ENCODE data around the gene MYCN. TPM values are rescaled to one million over a fixed set of nuclear protein-coding genes. Genes with fewer than 3 reads are reported as not detected.

The MYCN gene
- total RNA-seq, 2 donors from 2014 or later = 0.14 to 3.5 TPM

- DNase-seq (ENCODE audit: low spot score) = no peak
- H3K36me3 ChIP-seq = no peaks in the 10 kb centered on the region
- H3K27ac ChIP-seq = no peak overlapping the region
- intact Hi-C loops (cut with DNase I) = no loop called here
- H3K4me3 ChIP-seq = no peak overlapping the region
- no peaks in the 10 kb centered on the region for H3K4me1 ChIP-seq (replicated peaks)
- no peaks in the 10 kb centered on the region for H3K27me3 ChIP-seq (replicated peaks; ENCODE audit: insufficient read depth)
- no peaks in the 10 kb centered on the region for H3K9me3 ChIP-seq
- TF ChIP-seq CTCF (IDR thresholded peaks at IDR 0.05) = no peak
- TF ChIP-seq POLR2A (IDR thresholded peaks at IDR 0.05) = no peak
- TF ChIP-seq POLR2AphosphoS5 (IDR thresholded peaks at IDR 0.05) = no peak
Observed at GRCh38 chr2:15905267-15905645, 35.1 kb upstream of the MYCN start.

GRCh38 chr2:15905986-15906491, 34.3 kb upstream of the MYCN start:
- H3K4me1 ChIP-seq (replicated peaks) = no peaks in the 10 kb centered on the region
- DNase-seq (ENCODE audit: low spot score) = no peak
- H3K27ac ChIP-seq = no peak overlapping the region
- WGBS = 72% methylated on average over 6 of the region's 6 CpGs
- no peaks in the 10 kb centered on the region for H3K9me3 ChIP-seq
- intact Hi-C loops (cut with DNase I) = no loop called here
- H3K4me3 ChIP-seq = no peak overlapping the region
- no peaks in the 10 kb centered on the region for H3K27me3 ChIP-seq (replicated peaks; ENCODE audit: insufficient read depth)
- no peaks in the 10 kb centered on the region for H3K36me3 ChIP-seq
- no peak for TF ChIP-seq CTCF (IDR thresholded peaks at IDR 0.05)
- TF ChIP-seq POLR2A (IDR thresholded peaks at IDR 0.05) = no peak
- no peak for TF ChIP-seq POLR2AphosphoS5 (IDR thresholded peaks at IDR 0.05)

GRCh38 chr2:15906778-15907177, 33.6 kb upstream of the MYCN start:
- Histone ChIP-seq H3K4me1 (replicated peaks) (no peaks in the 10 kb centered on the region), H3K9me3 (no peaks in the 10 kb centered on the region), H3K27ac (no peak overlapping the region), H3K36me3 (no peaks in the 10 kb centered on the region), H3K27me3 (replicated peaks; ENCODE audit: insufficient read depth) (no peaks in the 10 kb centered on the region), H3K4me3 (no peak overlapping the region)
- no peak for TF ChIP-seq POLR2AphosphoS5 (IDR thresholded peaks at IDR 0.05)
- no peak for TF ChIP-seq POLR2A (IDR thresholded peaks at IDR 0.05)
- no peak for TF ChIP-seq CTCF (IDR thresholded peaks at IDR 0.05)
- WGBS = 85% methylated on average over 5 of the region's 5 CpGs
- DNase-seq (ENCODE audit: low spot score) = no peak
- intact Hi-C loops (cut with DNase I) = no loop called here

GRCh38 chr2:15907461-15908324, 32.7 kb upstream of the MYCN start:
- Histone ChIP-seq H3K36me3 (no peaks in the 10 kb centered on the region), H3K27me3 (replicated peaks; ENCODE audit: insufficient read depth) (no peaks in the 10 kb centered on the region), H3K4me3 (no peak overlapping the region), H3K27ac (no peak overlapping the region), H3K4me1 (replicated peaks) (no peaks in the 10 kb centered on the region), H3K9me3 (no peaks in the 10 kb centered on the region)
- WGBS = 86% methylated on average over 2 of the region's 2 CpGs
- intact Hi-C loops (cut with DNase I) = no loop called here
- TF ChIP-seq POLR2A (IDR thresholded peaks at IDR 0.05) = no peak
- TF ChIP-seq POLR2AphosphoS5 (IDR thresholded peaks at IDR 0.05) = no peak
- TF ChIP-seq CTCF (IDR thresholded peaks at IDR 0.05) = no peak
- no peak for DNase-seq (ENCODE audit: low spot score)

- H3K27ac ChIP-seq = no peak overlapping the region
- H3K4me1 ChIP-seq (replicated peaks) = no peaks in the 10 kb centered on the region
- H3K27me3 ChIP-seq (replicated peaks; ENCODE audit: insufficient read depth) = no peaks in the 10 kb centered on the region
- DNase-seq (ENCODE audit: low spot score) = no peak
- no peaks in the 10 kb centered on the region for H3K36me3 ChIP-seq
- H3K4me3 ChIP-seq = no peak overlapping the region
- 86% methylated on average over 4 of the region's 4 CpGs for WGBS
- intact Hi-C loops (cut with DNase I) = no loop called here
- TF ChIP-seq POLR2A (IDR thresholded peaks at IDR 0.05) (no peak), POLR2AphosphoS5 (IDR thresholded peaks at IDR 0.05) (no peak), CTCF (IDR thresholded peaks at IDR 0.05) (no peak)
- H3K9me3 ChIP-seq = no peaks in the 10 kb centered on the region
Observed at GRCh38 chr2:15908371-15908770, 32.0 kb upstream of the MYCN start.

All from prostate gland (tissue), 2 donors.